GM23338 (cell line): Measurements from ENCODE around the gene SLC25A15. TPM values are rescaled to one million over a fixed set of nuclear protein-coding genes. Genes with fewer than 3 reads are reported as not detected.

ENCODE experiments used
- ATAC-seq: fragments of 200-7000 bp; cut with Tn5 transposase; 3 replicates; pipeline ENCODE4 v1.9.1; 2020
- DNase-seq: peaks from one replicate; pipeline ENCODE4 v3.0.0-alpha.2; 2015; ENCODE audit warnings: low spot score
- H2AFZ ChIP-seq: fragments of 200-600 bp; sonication (generic); 2 replicates; pipeline ENCODE4 v1.8.0; 2016; ENCODE audit warnings: antibody characterized with exemption, mild to moderate bottlenecking, moderate library complexity
- H3F3A ChIP-seq: fragments of 200-600 bp; sonication (generic); replicated peaks from 2 replicates; pipeline ENCODE4 v1.8.0; 2017; ENCODE audit warnings: antibody characterized with exemption, mixed run types, low read depth
- H3K27ac ChIP-seq: fragments of 200-600 bp; sonication (generic); 2 replicates; pipeline ENCODE4 v1.6.1; 2016; ENCODE audit warnings: low read depth
- H3K27me3 ChIP-seq: fragments of 200-600 bp; sonication (generic); 2 replicates; pipeline ENCODE4 v1.8.0; 2016; ENCODE audit warnings: mild to moderate bottlenecking, mixed run types, moderate library complexity; ENCODE audit not compliant: insufficient read depth
- H3K36me3 ChIP-seq: fragments of 200-600 bp; sonication (generic); 2 replicates; pipeline ENCODE4 v1.8.0; 2016; ENCODE audit warnings: mild to moderate bottlenecking; ENCODE audit not compliant: insufficient read depth
- H3K4me1 ChIP-seq: fragments of 200-600 bp; sonication (generic); 2 replicates; pipeline ENCODE4 v1.8.0; 2016; ENCODE audit warnings: mild to moderate bottlenecking, moderate library complexity; ENCODE audit not compliant: insufficient read depth
- H3K4me2 ChIP-seq: fragments of 200-600 bp; sonication (generic); 2 replicates; pipeline ENCODE4 v1.7.1; 2017; ENCODE audit warnings: mixed run types
- H3K4me3 ChIP-seq: fragments of 200-600 bp; sonication (generic); 2 replicates; pipeline ENCODE4 v1.6.1; 2016; ENCODE audit warnings: mixed run types
- H3K79me2 ChIP-seq: fragments of 200-600 bp; sonication (generic); replicated peaks from 2 replicates; pipeline ENCODE4 v1.8.0; 2017; ENCODE audit warnings: mild to moderate bottlenecking; ENCODE audit not compliant: insufficient read depth
- H3K9me2 ChIP-seq: fragments of 200-600 bp; sonication (generic); 2 replicates; pipeline ENCODE4 v1.8.0; 2017; ENCODE audit not compliant: insufficient read depth
- H4K20me1 ChIP-seq: fragments of 200-600 bp; sonication (generic); replicated peaks from 2 replicates; pipeline ENCODE4 v1.8.0; 2017; ENCODE audit warnings: mild to moderate bottlenecking; ENCODE audit not compliant: insufficient read depth
- H3K27ac Mint-ChIP-seq: 2 replicates; pipeline ENCODE4 v1.8.0; 2020; ENCODE audit warnings: inconsistent platforms, mild to moderate bottlenecking, moderate library complexity, mixed read lengths
- H3K27me3 Mint-ChIP-seq: 3 replicates; pipeline ENCODE4 v1.8.0; 2022; ENCODE audit warnings: low read depth, mild to moderate bottlenecking, moderate library complexity, mixed read lengths, inconsistent platforms; ENCODE audit not compliant: insufficient read depth, poor library complexity
- H3K36me3 Mint-ChIP-seq: 3 replicates; pipeline ENCODE4 v1.8.0; 2021; ENCODE audit warnings: low read depth, mild to moderate bottlenecking, inconsistent platforms, moderate library complexity, mixed read lengths
- H3K4me1 Mint-ChIP-seq: 3 replicates; pipeline ENCODE4 v1.8.0; 2020; ENCODE audit warnings: mild to moderate bottlenecking, inconsistent platforms, mixed read lengths
- H3K4me3 Mint-ChIP-seq: 3 replicates; pipeline ENCODE4 v1.8.0; 2021; ENCODE audit warnings: moderate library complexity, mild to moderate bottlenecking, inconsistent platforms, mixed read lengths
- H3K9me3 Mint-ChIP-seq: 3 replicates; pipeline ENCODE4 v1.8.0; 2020; ENCODE audit warnings: moderate library complexity, mild to moderate bottlenecking, inconsistent platforms, mixed read lengths
- CREB1 ChIP-seq: fragments of 250-450 bp; sonication (Bioruptor Pico); IDR thresholded peaks from 2 replicates; pipeline ENCODE4 v1.5.0; 2020; ENCODE audit warnings: low read depth, mild to moderate bottlenecking, moderate library complexity
- EZH2 ChIP-seq: fragments of 200-600 bp; sonication (generic); IDR thresholded peaks from one replicate; pipeline ENCODE4 v1.8.0; 2017; ENCODE audit warnings: antibody characterized with exemption, mild to moderate bottlenecking, low read depth; ENCODE audit not compliant: unreplicated experiment
- EZH2phosphoT487 ChIP-seq: fragments of 200-600 bp; sonication (generic); IDR thresholded peaks from one replicate; pipeline ENCODE4 v1.8.1; 2018; ENCODE audit warnings: antibody characterized with exemption; ENCODE audit not compliant: unreplicated experiment
- JUNB ChIP-seq: IDR thresholded peaks from one replicate; pipeline ENCODE4 v1.6.1; 2016; ENCODE audit warnings: antibody characterized with exemption; ENCODE audit not compliant: unreplicated experiment
- NANOG ChIP-seq: IDR thresholded peaks from 2 replicates; pipeline ENCODE4 v1.6.1; 2016; ENCODE audit warnings: antibody characterized with exemption, borderline replicate concordance
- POLR2AphosphoS5 ChIP-seq: IDR thresholded peaks from 2 replicates; pipeline ENCODE4 v1.6.1; 2016; ENCODE audit warnings: antibody characterized with exemption, low read depth
- REST ChIP-seq: IDR thresholded peaks from one replicate; pipeline ENCODE4 v1.6.1; 2018; ENCODE audit warnings: antibody characterized with exemption; ENCODE audit not compliant: unreplicated experiment
- STAT1 ChIP-seq: IDR thresholded peaks from one replicate; pipeline ENCODE4 v1.6.1; 2016; ENCODE audit warnings: antibody characterized with exemption; ENCODE audit not compliant: unreplicated experiment
- ZNF114 ChIP-seq: fragments of 250-450 bp; sonication (Bioruptor Pico); IDR thresholded peaks from 2 replicates; pipeline ENCODE4 v1.5.0; 2020; ENCODE audit warnings: mild to moderate bottlenecking, moderate library complexity
- ZNF331 ChIP-seq: fragments of 250-450 bp; sonication (Bioruptor Pico); IDR thresholded peaks from 2 replicates; pipeline ENCODE4 v1.5.0; 2020; ENCODE audit warnings: low read depth, mild to moderate bottlenecking, moderate library complexity
- polyA plus RNA-seq: library from polyadenylated mRNA; unstranded; fragments of >200 nt; fragmentation: Nextera tagmentation; extraction: Ambion mirVana; gene quantifications from 2 replicates; pipeline ENCODE4 v1.2.1, GENCODE V29; 2016
- total RNA-seq: library from RNA; depleted of rRNA; stranded (reverse); fragments of >200 nt; shearing (Covaris generic); gene quantifications from 2 replicates; pipeline ENCODE4 v1.2.3, GENCODE V29; 2014
- TF ChIP-seq, protein P1 (sequence below), 2 experiments: fragments of 200-600 bp in 1 of 2; sonication (generic) in 1 of 2; conservative IDR thresholded peaks; 2 replicates each; pipeline versions ENCODE4 v1.5.1 to v1.6.1; 2016 to 2017; ENCODE audit warnings: antibody characterized with exemption in 2 of 2, low read depth in 2 of 2, mild to moderate bottlenecking in 2 of 2, moderate library complexity in 1 of 2
- TF ChIP-seq, protein P2 (sequence below): IDR thresholded peaks from 2 replicates; pipeline ENCODE4 v1.6.1; 2016; ENCODE audit warnings: antibody characterized with exemption
- TF ChIP-seq, protein P3 (sequence below): fragments of 250-450 bp; sonication (Bioruptor Pico); IDR thresholded peaks from 2 replicates; pipeline ENCODE4 v1.5.0; 2020; ENCODE audit warnings: mild to moderate bottlenecking, moderate library complexity

Gene SLC25A15
- total and polyA plus RNA-seq, 2 experiments from 2014 or later, result 6.5 to 32.6 TPM

GRCh38 chr13:40756042-40756441 lies 33.4 kb upstream of the SLC25A15 start (continued):
- TF ChIP-seq STAT1, result no peak

- Mint-ChIP-seq H3K36me3 (peaks cover 26% of the 10 kb centered on the region; the same call in 2 of the 3 replicates), H3K27me3 (no peaks in the 10 kb centered on the region), H3K9me3 (no peaks in the 10 kb centered on the region), H3K27ac (no peak overlapping the region), H3K4me1 (no peaks in the 10 kb centered on the region), H3K4me3 (no peak overlapping the region)
- H3K27ac ChIP-seq, result no peak overlapping the region
- no peak for TF ChIP-seq ZNF114
- TF ChIP-seq, protein P1, sequence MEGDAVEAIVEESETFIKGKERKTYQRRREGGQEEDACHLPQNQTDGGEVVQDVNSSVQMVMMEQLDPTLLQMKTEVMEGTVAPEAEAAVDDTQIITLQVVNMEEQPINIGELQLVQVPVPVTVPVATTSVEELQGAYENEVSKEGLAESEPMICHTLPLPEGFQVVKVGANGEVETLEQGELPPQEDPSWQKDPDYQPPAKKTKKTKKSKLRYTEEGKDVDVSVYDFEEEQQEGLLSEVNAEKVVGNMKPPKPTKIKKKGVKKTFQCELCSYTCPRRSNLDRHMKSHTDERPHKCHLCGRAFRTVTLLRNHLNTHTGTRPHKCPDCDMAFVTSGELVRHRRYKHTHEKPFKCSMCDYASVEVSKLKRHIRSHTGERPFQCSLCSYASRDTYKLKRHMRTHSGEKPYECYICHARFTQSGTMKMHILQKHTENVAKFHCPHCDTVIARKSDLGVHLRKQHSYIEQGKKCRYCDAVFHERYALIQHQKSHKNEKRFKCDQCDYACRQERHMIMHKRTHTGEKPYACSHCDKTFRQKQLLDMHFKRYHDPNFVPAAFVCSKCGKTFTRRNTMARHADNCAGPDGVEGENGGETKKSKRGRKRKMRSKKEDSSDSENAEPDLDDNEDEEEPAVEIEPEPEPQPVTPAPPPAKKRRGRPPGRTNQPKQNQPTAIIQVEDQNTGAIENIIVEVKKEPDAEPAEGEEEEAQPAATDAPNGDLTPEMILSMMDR (conservative IDR thresholded peaks at IDR 0.05; ENCODE audit: low read depth in 2 of 2), result no peak
- TF ChIP-seq JUNB, result no peak
- TF ChIP-seq, protein P2, sequence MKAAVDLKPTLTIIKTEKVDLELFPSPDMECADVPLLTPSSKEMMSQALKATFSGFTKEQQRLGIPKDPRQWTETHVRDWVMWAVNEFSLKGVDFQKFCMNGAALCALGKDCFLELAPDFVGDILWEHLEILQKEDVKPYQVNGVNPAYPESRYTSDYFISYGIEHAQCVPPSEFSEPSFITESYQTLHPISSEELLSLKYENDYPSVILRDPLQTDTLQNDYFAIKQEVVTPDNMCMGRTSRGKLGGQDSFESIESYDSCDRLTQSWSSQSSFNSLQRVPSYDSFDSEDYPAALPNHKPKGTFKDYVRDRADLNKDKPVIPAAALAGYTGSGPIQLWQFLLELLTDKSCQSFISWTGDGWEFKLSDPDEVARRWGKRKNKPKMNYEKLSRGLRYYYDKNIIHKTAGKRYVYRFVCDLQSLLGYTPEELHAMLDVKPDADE, result no peak
- TF ChIP-seq, protein P3, sequence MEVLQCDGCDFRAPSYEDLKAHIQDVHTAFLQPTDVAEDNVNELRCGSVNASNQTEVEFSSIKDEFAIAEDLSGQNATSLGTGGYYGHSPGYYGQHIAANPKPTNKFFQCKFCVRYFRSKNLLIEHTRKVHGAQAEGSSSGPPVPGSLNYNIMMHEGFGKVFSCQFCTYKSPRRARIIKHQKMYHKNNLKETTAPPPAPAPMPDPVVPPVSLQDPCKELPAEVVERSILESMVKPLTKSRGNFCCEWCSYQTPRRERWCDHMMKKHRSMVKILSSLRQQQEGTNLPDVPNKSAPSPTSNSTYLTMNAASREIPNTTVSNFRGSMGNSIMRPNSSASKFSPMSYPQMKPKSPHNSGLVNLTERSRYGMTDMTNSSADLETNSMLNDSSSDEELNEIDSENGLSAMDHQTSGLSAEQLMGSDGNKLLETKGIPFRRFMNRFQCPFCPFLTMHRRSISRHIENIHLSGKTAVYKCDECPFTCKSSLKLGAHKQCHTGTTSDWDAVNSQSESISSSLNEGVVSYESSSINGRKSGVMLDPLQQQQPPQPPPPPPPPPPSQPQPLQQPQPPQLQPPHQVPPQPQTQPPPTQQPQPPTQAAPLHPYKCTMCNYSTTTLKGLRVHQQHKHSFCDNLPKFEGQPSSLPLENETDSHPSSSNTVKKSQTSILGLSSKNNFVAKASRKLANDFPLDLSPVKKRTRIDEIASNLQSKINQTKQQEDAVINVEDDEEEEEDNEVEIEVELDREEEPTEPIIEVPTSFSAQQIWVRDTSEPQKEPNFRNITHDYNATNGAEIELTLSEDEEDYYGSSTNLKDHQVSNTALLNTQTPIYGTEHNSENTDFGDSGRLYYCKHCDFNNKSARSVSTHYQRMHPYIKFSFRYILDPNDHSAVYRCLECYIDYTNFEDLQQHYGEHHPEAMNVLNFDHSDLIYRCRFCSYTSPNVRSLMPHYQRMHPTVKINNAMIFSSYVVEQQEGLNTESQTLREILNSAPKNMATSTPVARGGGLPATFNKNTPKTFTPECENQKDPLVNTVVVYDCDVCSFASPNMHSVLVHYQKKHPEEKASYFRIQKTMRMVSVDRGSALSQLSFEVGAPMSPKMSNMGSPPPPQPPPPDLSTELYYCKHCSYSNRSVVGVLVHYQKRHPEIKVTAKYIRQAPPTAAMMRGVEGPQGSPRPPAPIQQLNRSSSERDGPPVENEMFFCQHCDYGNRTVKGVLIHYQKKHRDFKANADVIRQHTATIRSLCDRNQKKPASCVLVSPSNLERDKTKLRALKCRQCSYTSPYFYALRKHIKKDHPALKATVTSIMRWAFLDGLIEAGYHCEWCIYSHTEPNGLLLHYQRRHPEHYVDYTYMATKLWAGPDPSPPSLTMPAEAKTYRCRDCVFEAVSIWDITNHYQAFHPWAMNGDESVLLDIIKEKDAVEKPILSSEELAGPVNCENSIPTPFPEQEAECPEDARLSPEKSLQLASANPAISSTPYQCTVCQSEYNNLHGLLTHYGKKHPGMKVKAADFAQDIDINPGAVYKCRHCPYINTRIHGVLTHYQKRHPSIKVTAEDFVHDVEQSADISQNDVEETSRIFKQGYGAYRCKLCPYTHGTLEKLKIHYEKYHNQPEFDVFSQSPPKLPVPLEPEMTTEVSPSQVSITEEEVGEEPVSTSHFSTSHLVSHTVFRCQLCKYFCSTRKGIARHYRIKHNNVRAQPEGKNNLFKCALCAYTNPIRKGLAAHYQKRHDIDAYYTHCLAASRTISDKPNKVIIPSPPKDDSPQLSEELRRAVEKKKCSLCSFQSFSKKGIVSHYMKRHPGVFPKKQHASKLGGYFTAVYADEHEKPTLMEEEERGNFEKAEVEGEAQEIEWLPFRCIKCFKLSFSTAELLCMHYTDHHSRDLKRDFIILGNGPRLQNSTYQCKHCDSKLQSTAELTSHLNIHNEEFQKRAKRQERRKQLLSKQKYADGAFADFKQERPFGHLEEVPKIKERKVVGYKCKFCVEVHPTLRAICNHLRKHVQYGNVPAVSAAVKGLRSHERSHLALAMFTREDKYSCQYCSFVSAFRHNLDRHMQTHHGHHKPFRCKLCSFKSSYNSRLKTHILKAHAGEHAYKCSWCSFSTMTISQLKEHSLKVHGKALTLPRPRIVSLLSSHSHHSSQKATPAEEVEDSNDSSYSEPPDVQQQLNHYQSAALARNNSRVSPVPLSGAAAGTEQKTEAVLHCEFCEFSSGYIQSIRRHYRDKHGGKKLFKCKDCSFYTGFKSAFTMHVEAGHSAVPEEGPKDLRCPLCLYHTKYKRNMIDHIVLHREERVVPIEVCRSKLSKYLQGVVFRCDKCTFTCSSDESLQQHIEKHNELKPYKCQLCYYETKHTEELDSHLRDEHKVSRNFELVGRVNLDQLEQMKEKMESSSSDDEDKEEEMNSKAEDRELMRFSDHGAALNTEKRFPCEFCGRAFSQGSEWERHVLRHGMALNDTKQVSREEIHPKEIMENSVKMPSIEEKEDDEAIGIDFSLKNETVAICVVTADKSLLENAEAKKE (CRISPR knock-in tag), result no peak
- no peak for TF ChIP-seq EZH2phosphoT487
- no peak for TF ChIP-seq STAT1
- no peak for TF ChIP-seq CREB1 (CRISPR knock-in tag)
- TF ChIP-seq REST, result no peak
- no peak for TF ChIP-seq ZNF331 (CRISPR knock-in tag)
- no peak for TF ChIP-seq NANOG
- no peak for TF ChIP-seq EZH2
- no peak for TF ChIP-seq POLR2AphosphoS5
- no peak overlapping the region for H3K4me3 ChIP-seq
- H4K20me1 ChIP-seq, result no peaks in the 10 kb centered on the region
- H3K36me3 ChIP-seq, result no peaks in the 10 kb centered on the region
- H3K79me2 ChIP-seq, result no peaks in the 10 kb centered on the region
- H3K9me2 ChIP-seq, result no peaks in the 10 kb centered on the region
- H3K4me1 ChIP-seq, result no peaks in the 10 kb centered on the region
- no peaks in the 10 kb centered on the region for H3K27me3 ChIP-seq
- H2AFZ ChIP-seq, result no peak overlapping the region
- no peak for ATAC-seq
- H3K4me2 ChIP-seq, result no peak overlapping the region
- no peak for DNase-seq
- H3F3A ChIP-seq, result no peaks in the 10 kb centered on the region
Observed at GRCh38 chr13:40758811-40759210, 30.6 kb upstream of the SLC25A15 start.
